Glutamatergic neuron (in vitro differentiated cells): Measurements from ENCODE around the gene NOS1AP. TPM values are rescaled to one million over a fixed set of nuclear protein-coding genes. Genes with fewer than 3 reads are reported as not detected.

Source experiments
- DNase-seq: peaks from one replicate; pipeline ENCODE4 v3.0.0; 2022
- H3K27ac Mint-ChIP-seq: one replicate; pipeline ENCODE4 v1.8.0; 2020; ENCODE audit warnings: mild to moderate bottlenecking, mixed read lengths, inconsistent platforms; ENCODE audit not compliant: unreplicated experiment
- H3K27me3 Mint-ChIP-seq: one replicate; pipeline ENCODE4 v1.8.0; 2020; ENCODE audit warnings: mild to moderate bottlenecking, moderate library complexity, mixed read lengths, inconsistent platforms; ENCODE audit not compliant: unreplicated experiment
- H3K36me3 Mint-ChIP-seq: one replicate; pipeline ENCODE4 v1.8.0; 2020; ENCODE audit warnings: mild to moderate bottlenecking, mixed read lengths, inconsistent platforms; ENCODE audit not compliant: unreplicated experiment
- H3K4me1 Mint-ChIP-seq: one replicate; pipeline ENCODE4 v1.8.0; 2020; ENCODE audit warnings: mild to moderate bottlenecking, low read depth, mixed read lengths, inconsistent platforms; ENCODE audit not compliant: unreplicated experiment
- H3K4me3 Mint-ChIP-seq: one replicate; pipeline ENCODE4 v1.8.0; 2020; ENCODE audit warnings: mild to moderate bottlenecking, mixed read lengths, inconsistent platforms; ENCODE audit not compliant: unreplicated experiment
- H3K9me3 Mint-ChIP-seq: one replicate; pipeline ENCODE4 v1.8.0; 2020; ENCODE audit warnings: mild to moderate bottlenecking, moderate library complexity, mixed read lengths, inconsistent platforms; ENCODE audit not compliant: unreplicated experiment
- CTCF ChIP-seq: fragments of 200-600 bp; sonication (generic); IDR thresholded peaks from one replicate; pipeline ENCODE4 v1.5.0; 2021; ENCODE audit not compliant: partially characterized antibody, unreplicated experiment
- long read RNA-seq: library from polyadenylated mRNA; unstranded; transcript quantifications from one replicate; pipeline ENCODE4 v2.0.0, GENCODE V29; 2020; ENCODE audit not compliant: unreplicated experiment
- total RNA-seq: library from RNA; stranded (reverse); fragmentation: NEBNext Ultra II Directional; extraction: Animal tissue kit (Norgen Biotek cat#: 25700); gene quantifications from one replicate; pipeline ENCODE4 v1.2.1, GENCODE V29; 2021; ENCODE audit not compliant: unreplicated experiment

Gene NOS1AP
- total RNA-seq, result 12.7 TPM
- long read RNA-seq, partial matches to known transcripts, result 0 of 1 reads
- long read RNA-seq, other reads (novel, unspliced or antisense), result 1 of 1 reads

DNA sequence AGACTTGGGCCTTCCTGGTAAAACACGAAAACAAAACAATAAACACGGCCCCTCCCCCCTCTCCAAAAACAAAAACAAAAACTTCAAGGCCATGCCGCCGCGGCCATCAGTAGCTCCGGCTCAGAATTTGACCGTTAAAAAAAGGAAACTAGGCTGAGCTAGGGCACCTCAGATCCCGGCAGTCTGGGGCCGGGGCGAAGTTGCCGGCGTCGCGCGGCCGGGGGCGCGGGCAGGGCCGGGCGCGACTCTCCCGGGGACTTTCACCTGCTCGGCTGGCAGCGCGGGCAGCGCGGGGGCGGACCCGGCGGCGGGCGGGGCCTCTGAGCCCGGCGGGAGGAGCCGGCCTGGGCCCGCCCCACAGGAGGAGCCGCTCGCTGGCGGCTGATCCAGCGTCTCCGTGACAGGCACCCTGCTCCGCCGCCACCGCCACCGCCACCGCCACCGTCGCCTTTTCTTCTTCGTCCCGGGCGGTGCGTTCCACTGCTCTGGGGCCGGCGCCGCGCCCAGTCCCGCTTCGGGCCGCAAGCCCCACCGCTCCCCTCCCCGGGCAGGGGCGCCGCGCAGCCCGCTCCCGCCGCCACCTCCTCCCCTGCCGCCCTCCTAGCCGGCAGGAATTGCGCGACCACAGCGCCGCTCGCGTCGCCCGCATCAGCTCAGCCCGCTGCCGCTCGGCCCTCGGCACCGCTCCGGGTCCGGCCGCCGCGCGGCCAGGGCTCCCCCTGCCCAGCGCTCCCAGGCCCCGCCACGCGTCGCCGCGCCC is at the start of gene NOS1AP:
NOS1AP (plus strand) TSS at position 358 of the 760 bp plus-strand sequence. CDS start 487 bp downstream, outside the sequence.
- Mint-ChIP-seq H3K27me3 (peaks cover 4% of the 10 kb centered on the region), H3K36me3 (no peaks in the 10 kb centered on the region), H3K9me3 (no peaks in the 10 kb centered on the region), H3K4me1 (peaks cover 2% of the 10 kb centered on the region), H3K27ac (no peak within 1 kb of the TSS), H3K4me3 (peak within 1 kb of the TSS; percentile 76)
- no peak for TF ChIP-seq CTCF
- DNase-seq, result peak; percentile 83

- peak overlapping the region; percentile 97 for H3K4me3 Mint-ChIP-seq
- no peak for DNase-seq
- no peak for TF ChIP-seq CTCF
- peaks cover 30% of the 10 kb centered on the region for H3K4me1 Mint-ChIP-seq
- peaks cover 30% of the 10 kb centered on the region for H3K36me3 Mint-ChIP-seq
- peaks cover 9% of the 10 kb centered on the region for H3K27me3 Mint-ChIP-seq
- H3K27ac Mint-ChIP-seq, result no peak overlapping the region
- peaks cover 17% of the 10 kb centered on the region for H3K9me3 Mint-ChIP-seq
Observed at GRCh38 chr1:162020150-162020549, 49.3 kb upstream of the NOS1AP start.

GRCh38 chr1:162021124-162021523 is 48.4 kb upstream of the NOS1AP start:
- DNase-seq, result no peak
- H3K4me1 Mint-ChIP-seq, result peaks cover 29% of the 10 kb centered on the region
- H3K27me3 Mint-ChIP-seq, result peaks cover 9% of the 10 kb centered on the region
- peaks cover 19% of the 10 kb centered on the region for H3K9me3 Mint-ChIP-seq
- peak overlapping the region; percentile 97 for H3K27ac Mint-ChIP-seq
- peak overlapping the region; percentile 97 for H3K4me3 Mint-ChIP-seq
- H3K36me3 Mint-ChIP-seq, result peaks cover 23% of the 10 kb centered on the region
- no peak for TF ChIP-seq CTCF

DNA sequence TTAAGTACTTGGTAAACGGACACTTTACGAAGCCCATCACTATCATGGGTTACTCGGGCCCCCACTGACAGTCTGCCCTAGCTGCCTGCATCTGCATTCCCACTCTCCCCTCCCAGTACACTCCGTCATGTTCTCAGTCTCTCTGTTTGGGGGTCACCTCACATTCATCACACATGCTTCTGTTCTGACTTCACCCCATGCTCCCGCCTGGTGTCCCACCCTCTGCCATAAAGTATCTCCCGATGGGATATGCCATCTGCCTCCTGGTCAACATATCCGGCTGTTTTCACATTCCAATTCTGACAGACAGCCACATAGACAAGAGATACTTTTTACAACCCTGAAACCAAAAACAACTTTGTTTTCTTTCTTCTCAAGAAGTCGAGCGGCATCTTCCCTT is 46.9 kb upstream of the NOS1AP start:
- TF ChIP-seq CTCF, result no peak
- Mint-ChIP-seq H3K9me3 (peaks cover 19% of the 10 kb centered on the region), H3K36me3 (peaks cover 15% of the 10 kb centered on the region), H3K27ac (peak overlapping the region; percentile 97), H3K4me3 (peak overlapping the region; percentile 97), H3K4me1 (peaks cover 29% of the 10 kb centered on the region), H3K27me3 (peaks cover 9% of the 10 kb centered on the region)
- no peak for DNase-seq

DNA sequence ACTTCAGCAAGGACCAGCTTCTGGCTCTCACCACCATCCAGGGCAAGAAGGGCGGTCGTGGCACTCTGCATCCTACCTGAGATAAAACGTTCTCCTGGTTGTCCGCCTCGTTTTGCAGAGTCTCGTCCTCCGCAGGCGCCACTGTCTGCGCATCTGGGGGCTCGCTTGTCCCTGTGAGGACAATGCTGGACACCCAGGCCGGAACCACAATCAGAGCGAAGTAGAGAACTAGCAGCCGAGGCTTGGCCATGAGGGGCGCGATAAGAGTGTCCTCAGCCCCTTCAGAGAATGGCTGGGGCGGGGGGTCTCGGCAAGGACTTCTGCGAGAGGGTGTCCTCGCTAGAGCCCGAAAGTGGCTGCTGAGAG is 46.3 kb upstream of the NOS1AP start:
- Mint-ChIP-seq H3K4me3 (peak overlapping the region; percentile 97), H3K4me1 (peaks cover 29% of the 10 kb centered on the region), H3K36me3 (peaks cover 9% of the 10 kb centered on the region), H3K9me3 (peaks cover 19% of the 10 kb centered on the region), H3K27me3 (peaks cover 8% of the 10 kb centered on the region), H3K27ac (peak overlapping the region; percentile 97)
- TF ChIP-seq CTCF, result no peak
- no peak for DNase-seq
